Gastroesophageal sphincter (tissue), 3 donors: ENCODE data around the gene TEDC2.

Source experiments
- CTCF ChIP-seq, 4 experiments: fragments of 200-600 bp in 2 of 4; fragments of 450-650 bp in 2 of 4; sonication (generic) in 1 of 4; IDR thresholded peaks; one replicate each; pipeline ENCODE4 v1.5.1; 2017 to 2019; ENCODE audit warnings: antibody characterized with exemption in 4 of 4, mild to moderate bottlenecking in 2 of 4, moderate library complexity in 2 of 4
- POLR2A ChIP-seq, 2 donors: fragments of 450-650 bp; IDR thresholded peaks; one replicate each; pipeline ENCODE4 v1.6.1; 2017; ENCODE audit warnings: antibody characterized with exemption in 2 of 2, mild to moderate bottlenecking in 2 of 2, moderate library complexity in 1 of 2
- POLR2AphosphoS5 ChIP-seq: sonication (generic); formaldehyde crosslinking; IDR thresholded peaks from one replicate; pipeline ENCODE4 v1.6.1; 2017; ENCODE audit warnings: antibody characterized with exemption

- TF ChIP-seq POLR2AphosphoS5 (no peak), POLR2A (IDR thresholded peaks at IDR 0.05) (no peak), CTCF (IDR thresholded peaks at IDR 0.05) (no peak)
These were observed 12.0 kb downstream of the TEDC2 start for GRCh38 chr16:2471653-2472487.
